GM06990 (cell line): Measurements from ENCODE around the gene INSC.

Source experiments
- DNase-seq: peaks from one replicate; pipeline ENCODE4 v3.0.0-alpha.2; 2011; ENCODE audit not compliant: insufficient read length; ENCODE audit errors: extremely low read depth
- H3K27me3 ChIP-seq: replicated peaks from 2 replicates; pipeline ENCODE4 v1.6.0; 2011; ENCODE audit warnings: low read length; ENCODE audit not compliant: control insufficient read depth, insufficient read depth
- H3K36me3 ChIP-seq: 2 replicates; pipeline ENCODE4 v1.5.1; 2011; ENCODE audit warnings: low read length; ENCODE audit not compliant: control insufficient read depth, insufficient read depth
- H3K4me3 ChIP-seq: replicated peaks from 2 replicates; pipeline ENCODE4 v1.5.1; 2011; ENCODE audit warnings: low read depth, mild to moderate bottlenecking, control low read depth, low read length
- TF ChIP-seq, protein P1 (sequence below): IDR thresholded peaks from 2 replicates; pipeline ENCODE4 v1.5.1; 2011; ENCODE audit warnings: low read length, control low read depth, mild to moderate bottlenecking, inconsistent platforms; ENCODE audit not compliant: insufficient read depth, poor library complexity, severe bottlenecking

The INSC gene

GRCh38 chr11:15258433-15259165 is 143.9 kb downstream of the INSC start:
- H3K4me3 ChIP-seq = no peak overlapping the region
- no peak for DNase-seq
- TF ChIP-seq, protein P1, sequence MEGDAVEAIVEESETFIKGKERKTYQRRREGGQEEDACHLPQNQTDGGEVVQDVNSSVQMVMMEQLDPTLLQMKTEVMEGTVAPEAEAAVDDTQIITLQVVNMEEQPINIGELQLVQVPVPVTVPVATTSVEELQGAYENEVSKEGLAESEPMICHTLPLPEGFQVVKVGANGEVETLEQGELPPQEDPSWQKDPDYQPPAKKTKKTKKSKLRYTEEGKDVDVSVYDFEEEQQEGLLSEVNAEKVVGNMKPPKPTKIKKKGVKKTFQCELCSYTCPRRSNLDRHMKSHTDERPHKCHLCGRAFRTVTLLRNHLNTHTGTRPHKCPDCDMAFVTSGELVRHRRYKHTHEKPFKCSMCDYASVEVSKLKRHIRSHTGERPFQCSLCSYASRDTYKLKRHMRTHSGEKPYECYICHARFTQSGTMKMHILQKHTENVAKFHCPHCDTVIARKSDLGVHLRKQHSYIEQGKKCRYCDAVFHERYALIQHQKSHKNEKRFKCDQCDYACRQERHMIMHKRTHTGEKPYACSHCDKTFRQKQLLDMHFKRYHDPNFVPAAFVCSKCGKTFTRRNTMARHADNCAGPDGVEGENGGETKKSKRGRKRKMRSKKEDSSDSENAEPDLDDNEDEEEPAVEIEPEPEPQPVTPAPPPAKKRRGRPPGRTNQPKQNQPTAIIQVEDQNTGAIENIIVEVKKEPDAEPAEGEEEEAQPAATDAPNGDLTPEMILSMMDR = no peak
- no peaks in the 10 kb centered on the region for H3K36me3 ChIP-seq
- no peaks in the 10 kb centered on the region for H3K27me3 ChIP-seq

DNA sequence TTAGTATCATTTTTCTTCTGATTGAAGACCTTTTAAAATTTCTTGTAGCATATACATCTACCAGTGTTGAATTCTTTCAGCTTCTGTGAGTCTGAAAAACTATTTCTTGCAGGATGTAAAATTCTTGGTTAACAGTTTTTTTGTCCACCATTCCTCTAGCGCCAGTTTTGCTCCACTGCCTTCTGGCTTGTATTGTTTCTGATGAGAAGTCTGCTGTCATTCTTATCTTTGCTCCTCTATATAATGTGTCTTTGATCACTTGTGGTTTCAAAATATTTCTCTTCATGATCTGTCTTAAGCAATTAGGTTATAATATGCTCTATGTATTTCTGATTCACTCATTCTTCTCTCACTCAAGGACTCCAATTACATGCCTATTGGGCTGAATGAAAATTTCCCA is 152.3 kb downstream of the INSC start:
- TF ChIP-seq, protein P1 = no peak
- H3K4me3 ChIP-seq = no peak overlapping the region
- no peak for DNase-seq
- no peaks in the 10 kb centered on the region for H3K27me3 ChIP-seq
- no peaks in the 10 kb centered on the region for H3K36me3 ChIP-seq

DNA sequence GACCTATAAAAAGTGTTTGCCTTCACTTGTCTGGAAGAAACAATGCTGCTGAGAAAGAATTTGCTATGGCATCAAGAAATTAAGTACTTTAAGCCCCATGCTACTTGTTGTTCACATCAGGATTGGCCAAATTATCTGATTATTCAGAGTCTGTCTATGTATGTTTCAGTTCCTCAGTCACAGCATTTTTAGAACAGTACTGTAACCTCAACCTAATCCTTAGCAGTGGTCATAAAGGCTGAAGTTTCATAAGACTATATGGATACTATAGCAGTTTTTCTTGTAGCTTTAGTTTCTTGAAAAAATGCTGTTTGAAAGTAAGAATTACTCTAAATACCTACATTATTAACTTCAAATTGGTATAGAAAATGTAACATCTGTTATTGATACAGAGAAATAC is 153.9 kb downstream of the INSC start:
- TF ChIP-seq, protein P1 = no peak
- H3K27me3 ChIP-seq = no peaks in the 10 kb centered on the region
- no peak overlapping the region for H3K4me3 ChIP-seq
- no peaks in the 10 kb centered on the region for H3K36me3 ChIP-seq
- DNase-seq = no peak

DNA sequence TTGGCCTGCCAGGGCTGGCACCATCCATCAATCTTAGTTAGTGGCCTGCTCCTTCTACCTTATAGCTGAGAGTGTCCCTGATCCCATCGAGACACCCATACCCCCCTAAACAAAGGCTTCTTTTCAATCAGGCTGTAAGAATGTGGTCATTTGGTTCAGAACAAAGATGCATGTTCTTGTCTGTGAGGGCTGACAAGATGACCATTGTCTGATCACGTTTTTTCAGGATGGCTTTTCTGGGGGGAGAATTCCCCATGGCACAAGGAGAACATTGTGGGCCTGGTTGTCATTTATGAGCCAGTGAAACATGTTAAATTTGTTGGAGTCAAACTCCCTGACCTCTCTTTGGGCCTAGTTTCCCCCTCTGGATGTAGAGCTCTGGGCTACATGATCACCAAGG is 160.4 kb downstream of the INSC start:
- TF ChIP-seq, protein P1 = no peak
- no peak for DNase-seq
- Histone ChIP-seq H3K4me3 (no peak overlapping the region), H3K27me3 (no peaks in the 10 kb centered on the region; the same call in 1 of the 2 replicates), H3K36me3 (no peaks in the 10 kb centered on the region)

DNA sequence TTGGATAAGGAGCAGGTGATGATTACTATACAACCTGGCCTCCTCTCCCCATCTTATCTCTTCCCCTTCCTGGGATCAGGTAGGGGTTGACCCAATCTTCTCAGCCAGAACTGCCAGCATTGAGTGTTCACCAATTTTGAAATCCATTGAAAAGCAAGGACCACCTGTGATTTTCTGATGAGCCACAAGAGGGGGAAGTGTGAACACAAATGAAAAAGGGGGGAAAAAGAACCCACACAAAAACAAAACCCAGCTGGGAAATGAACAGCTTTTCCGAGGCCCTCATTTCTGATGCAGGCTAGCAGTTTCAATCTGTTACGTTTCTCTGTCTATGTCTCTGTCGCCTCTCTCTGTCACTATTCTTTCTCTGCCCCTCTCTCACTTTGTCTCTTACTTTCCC is 161.9 kb downstream of the INSC start:
- DNase-seq = no peak
- no peak overlapping the region for H3K4me3 ChIP-seq

More for the DNA sequence above, 161.9 kb downstream of the INSC start:
- no peaks in the 10 kb centered on the region for H3K36me3 ChIP-seq
- TF ChIP-seq, protein P1 = peak; percentile 26
- H3K27me3 ChIP-seq = no peaks in the 10 kb centered on the region; the same call in none of the 2 replicates
